Loucy (cell line): ENCODE results near the gene TRPM2.

Source experiments
- CTCF ChIP-seq: fragments of 200-600 bp; sonication (generic); conservative IDR thresholded peaks from 2 replicates; pipeline ENCODE4 v1.5.1; 2014; ENCODE audit warnings: mild to moderate bottlenecking, antibody characterized with exemption, low read length
- EZH2phosphoT487 ChIP-seq: fragments of 200-600 bp; IDR thresholded peaks from 2 replicates; pipeline ENCODE4 v1.6.1; 2018; ENCODE audit warnings: antibody characterized with exemption, mild to moderate bottlenecking, moderate library complexity, borderline replicate concordance

GRCh38 chr21:44420416-44421205 is 67.2 kb downstream of the TRPM2 start:
- TF ChIP-seq CTCF (no peak), EZH2phosphoT487 (no peak)
